Thyroid gland (tissue), 4 donors: ENCODE results near the gene NAALADL2. TPM values are rescaled to one million over a fixed set of nuclear protein-coding genes. Genes with fewer than 3 reads are reported as not detected.
A peak's percentile ranks its signal among the peaks of the same experiment; 100 is the strongest.
"Not testable (repeated sequence)": the region's sequence is repeated elsewhere in the genome, so short reads cannot be mapped to it uniquely, and the experiment has no call there.

Experiments used
- DNase-seq, 2 donors: peaks; one replicate each; pipeline ENCODE4 v3.0.0-alpha.2; 2019
- H3K27ac ChIP-seq, 3 donors: fragments of 200-600 bp; sonication (generic); 1 replicate in 2 of 3; 2 replicates in 1 of 3; pipeline ENCODE4 v1.5.1; 2016 to 2019; ENCODE audit warnings: mild to moderate bottlenecking in 1 of 3, moderate library complexity in 1 of 3
- H3K27me3 ChIP-seq: fragments of 200-600 bp; sonication (generic); one replicate; pipeline ENCODE4 v1.5.1; 2019
- H3K36me3 ChIP-seq, 2 donors: fragments of 200-600 bp; sonication (generic); one replicate each; pipeline ENCODE4 v1.5.1; 2016 to 2019
- H3K4me1 ChIP-seq, 2 donors: fragments of 200-600 bp; sonication (generic); one replicate each; pipeline ENCODE4 v1.5.1; 2017 to 2019
- H3K4me3 ChIP-seq, 3 donors: fragments of 200-600 bp; sonication (generic); replicated peaks in 1 of 3; 1 replicate in 2 of 3; 2 replicates in 1 of 3; pipeline ENCODE4 v1.5.1; 2016; ENCODE audit warnings: mild to moderate bottlenecking in 1 of 3
- H3K9me3 ChIP-seq: fragments of 200-600 bp; sonication (generic); one replicate; pipeline ENCODE4 v1.5.1; 2017
- POLR2A ChIP-seq, 2 donors: fragments of 450-650 bp; IDR thresholded peaks; one replicate each; pipeline ENCODE4 v1.6.1; 2017; ENCODE audit warnings: antibody characterized with exemption in 2 of 2, mild to moderate bottlenecking in 2 of 2, moderate library complexity in 1 of 2
- WGBS, 2 donors: methylation state at CpG; one replicate each; pipeline ENCODE4 v1.1.5; 2017; 5-methylcytosine and 5-hydroxymethylcytosine counted together
- intact Hi-C: fragments of 100-400 bp; cut with DNase I; formaldehyde crosslinking; loops from one replicate; pipeline ENCODE4 v1.15.1; 2023
- total RNA-seq, 4 donors: library from RNA; depleted of rRNA; stranded (reverse); fragments of >200 nt; gene quantifications; one replicate each; pipeline ENCODE4 v1.2.3, GENCODE V29; 2016
- TF ChIP-seq, protein P1 (sequence below), 6 experiments: fragments of 200-600 bp in 3 of 6; fragments of 450-650 bp in 3 of 6; sonication (generic) in 3 of 6; IDR thresholded peaks; one replicate each; pipeline ENCODE4 v1.5.1; 2016 to 2019; ENCODE audit warnings: antibody characterized with exemption in 6 of 6, mild to moderate bottlenecking in 2 of 6, inconsistent platforms in 1 of 6, moderate library complexity in 1 of 6

NAALADL2 gene
- total RNA-seq, 4 donors from 2014 or later, result 7.6 to 14.7 (median 9.0) TPM

GRCh38 chr3:175526191-175526590 lies 667.1 kb downstream of the NAALADL2 start:
- whole genome bisulfite sequencing, 2 donors, result 45 to 57% methylated on average over 2 of the region's 2 CpGs
- H3K4me3 ChIP-seq, result peak overlapping the region in 2 of 3 donors; percentile 2 to 50
- intact Hi-C loops, result no loop called here
- TF ChIP-seq POLR2A (IDR thresholded peaks at IDR 0.05), result no peak
- TF ChIP-seq, protein P1, sequence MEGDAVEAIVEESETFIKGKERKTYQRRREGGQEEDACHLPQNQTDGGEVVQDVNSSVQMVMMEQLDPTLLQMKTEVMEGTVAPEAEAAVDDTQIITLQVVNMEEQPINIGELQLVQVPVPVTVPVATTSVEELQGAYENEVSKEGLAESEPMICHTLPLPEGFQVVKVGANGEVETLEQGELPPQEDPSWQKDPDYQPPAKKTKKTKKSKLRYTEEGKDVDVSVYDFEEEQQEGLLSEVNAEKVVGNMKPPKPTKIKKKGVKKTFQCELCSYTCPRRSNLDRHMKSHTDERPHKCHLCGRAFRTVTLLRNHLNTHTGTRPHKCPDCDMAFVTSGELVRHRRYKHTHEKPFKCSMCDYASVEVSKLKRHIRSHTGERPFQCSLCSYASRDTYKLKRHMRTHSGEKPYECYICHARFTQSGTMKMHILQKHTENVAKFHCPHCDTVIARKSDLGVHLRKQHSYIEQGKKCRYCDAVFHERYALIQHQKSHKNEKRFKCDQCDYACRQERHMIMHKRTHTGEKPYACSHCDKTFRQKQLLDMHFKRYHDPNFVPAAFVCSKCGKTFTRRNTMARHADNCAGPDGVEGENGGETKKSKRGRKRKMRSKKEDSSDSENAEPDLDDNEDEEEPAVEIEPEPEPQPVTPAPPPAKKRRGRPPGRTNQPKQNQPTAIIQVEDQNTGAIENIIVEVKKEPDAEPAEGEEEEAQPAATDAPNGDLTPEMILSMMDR (IDR thresholded peaks at IDR 0.05), result no peak
- DNase-seq, result no peak
- no peaks in the 10 kb centered on the region for H3K27me3 ChIP-seq
- H3K36me3 ChIP-seq, result no peaks in the 10 kb centered on the region
- H3K9me3 ChIP-seq, result no peaks in the 10 kb centered on the region
- no peaks in the 10 kb centered on the region for H3K4me1 ChIP-seq
- peak overlapping the region in 1 of 3 donors; percentile 27 for H3K27ac ChIP-seq

- H3K4me3 ChIP-seq, result peak overlapping the region in 2 of 3 donors; percentile 2 to 50
- H3K36me3 ChIP-seq, result no peaks in the 10 kb centered on the region
- 39 to 48% methylated on average over 4 of the region's 4 CpGs for WGBS, 2 donors
- no peaks in the 10 kb centered on the region for H3K27me3 ChIP-seq
- H3K4me1 ChIP-seq, result no peaks in the 10 kb centered on the region
- intact Hi-C loops, result no loop called here
- no peaks in the 10 kb centered on the region for H3K9me3 ChIP-seq
- DNase-seq, result no peak
- TF ChIP-seq, protein P1 (IDR thresholded peaks at IDR 0.05), result no peak
- no peak for TF ChIP-seq POLR2A (IDR thresholded peaks at IDR 0.05)
- H3K27ac ChIP-seq, result peak overlapping the region in 1 of 3 donors; percentile 27
Observed at GRCh38 chr3:175526609-175527280, 667.6 kb downstream of the NAALADL2 start.

DNA sequence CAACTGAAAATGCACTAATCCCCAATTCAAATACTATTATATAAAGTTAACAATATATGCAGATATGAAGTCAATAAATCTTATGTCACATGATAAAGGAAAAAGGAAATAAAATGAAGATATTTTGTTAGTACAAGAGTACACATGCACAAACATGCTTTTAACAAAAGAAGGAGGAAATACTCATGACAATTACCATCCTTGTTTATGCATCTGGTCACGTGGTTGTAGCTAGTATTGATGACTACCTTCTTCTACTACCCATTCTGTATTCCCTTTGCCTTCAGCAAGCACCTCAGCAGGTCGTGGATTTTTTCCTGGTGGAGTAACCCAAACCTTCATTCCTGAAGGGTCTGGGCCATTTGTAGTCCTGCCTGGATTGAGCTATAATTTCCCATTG lies 669.6 kb downstream of the NAALADL2 start:
- H3K4me1 ChIP-seq, DNase-seq, H3K27ac ChIP-seq, H3K36me3 ChIP-seq, H3K9me3 ChIP-seq, intact Hi-C loops, H3K27me3 ChIP-seq, H3K4me3 ChIP-seq: not testable (repeated sequence)
- 78 to 84% methylated on average over 2 of the region's 2 CpGs for WGBS, 2 donors

DNA sequence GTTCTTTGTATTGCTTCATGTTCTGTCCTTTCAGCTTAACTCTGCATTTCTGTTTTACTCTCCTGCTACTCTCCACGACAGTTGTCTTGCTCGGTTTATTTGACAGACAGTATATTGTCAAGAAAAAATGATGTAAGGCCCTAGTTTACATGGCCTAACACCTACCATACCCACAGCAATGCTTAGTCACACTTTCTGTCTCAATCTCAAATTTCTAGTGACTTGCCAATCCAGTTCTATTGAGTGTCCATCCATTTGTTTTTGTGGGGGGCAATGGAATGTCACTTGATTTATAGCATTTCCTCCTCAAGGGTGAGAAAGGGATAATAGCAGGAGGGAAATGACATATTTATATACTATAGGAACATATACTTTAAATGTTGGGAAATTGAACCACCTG lies 676.2 kb downstream of the NAALADL2 start:
- Histone ChIP-seq H3K27me3 (no peaks in the 10 kb centered on the region), H3K4me1 (no peaks in the 10 kb centered on the region), H3K9me3 (no peaks in the 10 kb centered on the region), H3K4me3 (no peak overlapping the region), H3K36me3 (no peaks in the 10 kb centered on the region), H3K27ac (no peak overlapping the region)
- DNase-seq, result no peak
- intact Hi-C loops, result no loop called here
- WGBS, 2 donors, result 56 to 62% methylated on average over 2 of the region's 2 CpGs
- TF ChIP-seq, protein P1 (IDR thresholded peaks at IDR 0.05), result no peak
- no peak for TF ChIP-seq POLR2A (IDR thresholded peaks at IDR 0.05)

GRCh38 chr3:175546115-175546514 lies 687.0 kb downstream of the NAALADL2 start:
- TF ChIP-seq, protein P1 (IDR thresholded peaks at IDR 0.05), result no peak
- TF ChIP-seq POLR2A (IDR thresholded peaks at IDR 0.05), result no peak
- H3K36me3 ChIP-seq, result no peaks in the 10 kb centered on the region
- 93 to 94% methylated on average over 4 of the region's 4 CpGs for WGBS, 2 donors
- no peaks in the 10 kb centered on the region for H3K4me1 ChIP-seq
- intact Hi-C loops, result no loop called here
- H3K27ac ChIP-seq, result no peak overlapping the region
- no peaks in the 10 kb centered on the region for H3K27me3 ChIP-seq
- no peaks in the 10 kb centered on the region for H3K9me3 ChIP-seq
- no peak for DNase-seq
- H3K4me3 ChIP-seq, result no peak overlapping the region
